ENCODE results near the gene MINDY1. TPM values are rescaled to one million over a fixed set of nuclear protein-coding genes. Genes with fewer than 3 reads are reported as not detected.

Gene MINDY1
- polyA plus RNA-seq, 3 donors, result 11.5 to 25.0 (median 13.2) TPM

DNA sequence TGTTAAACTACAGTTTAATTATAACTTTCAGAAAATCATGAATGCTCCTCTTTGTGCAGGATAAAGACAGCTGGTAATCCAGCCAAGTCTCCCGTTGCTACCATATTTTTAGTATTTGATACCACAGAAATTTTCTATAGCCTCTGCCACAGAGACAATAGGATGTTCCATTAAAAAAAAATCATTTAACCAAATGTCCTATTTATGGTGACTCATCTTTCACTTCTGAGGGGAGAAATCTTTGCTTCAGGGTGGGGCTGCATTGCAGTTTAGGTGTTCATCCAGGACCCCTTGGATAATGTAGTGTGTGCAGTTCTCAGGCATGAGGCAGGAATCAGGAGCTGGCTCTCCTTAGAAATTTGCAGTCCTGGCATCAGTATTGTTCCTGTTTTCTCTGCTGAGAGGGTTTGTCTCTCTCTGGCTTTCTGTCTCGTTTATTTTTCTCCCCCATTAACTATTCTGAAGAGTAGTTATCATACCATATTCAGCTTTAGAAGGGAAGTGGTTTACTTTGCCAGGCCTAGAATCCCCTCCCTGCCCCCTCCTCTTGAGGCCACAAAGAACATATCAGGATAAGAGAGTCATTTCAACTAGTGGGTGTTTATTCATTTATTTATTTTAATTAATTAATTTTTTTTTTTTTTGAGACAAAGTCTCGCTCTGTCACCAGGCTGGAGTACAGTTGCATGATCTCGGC is 4.6 kb upstream of the MINDY1 start:
- 20% methylated on average over 1 of the region's 4 CpGs for WGBS (ENCODE audit: insufficient coverage)
- H3K4me1 ChIP-seq (ENCODE audit: control insufficient read depth in 1 of 2, insufficient read depth in 2 of 2, low read length in 2 of 2), result peaks cover 24 to 29% of the 10 kb centered on the region in 2 donors
- no peak for DNase-seq
- no peak overlapping the region for H3K9ac ChIP-seq (ENCODE audit: insufficient read depth, low read length, poor library complexity, severe bottlenecking)
- H4K20me1 ChIP-seq (ENCODE audit: insufficient read depth, low read length), result no peaks in the 10 kb centered on the region
- H3K4me3 ChIP-seq (replicated peaks in 1 of 3; ENCODE audit: low read depth in 2 of 3, low read length in 3 of 3), result no peak overlapping the region
- peaks cover 35% of the 10 kb centered on the region for H3K4me1 Mint-ChIP-seq
- no peak overlapping the region for H3K27ac ChIP-seq (ENCODE audit: low read depth in 1 of 2, low read length in 2 of 2)
- no peak overlapping the region for H2AFZ ChIP-seq (ENCODE audit: insufficient read depth, low read depth, low read length, poor library complexity, severe bottlenecking)
- no peaks in the 10 kb centered on the region for H3K27me3 ChIP-seq (ENCODE audit: control insufficient read depth in 2 of 2, insufficient read depth in 2 of 2, low read length in 2 of 2)
- no peaks in the 10 kb centered on the region for H3K9me3 Mint-ChIP-seq
- H3K36me3 Mint-ChIP-seq, result peaks cover 4 to 15% of the 10 kb centered on the region in 2 donors
- peaks cover 0 to 9% (median 0%) of the 10 kb centered on the region in 3 donors for H3K27me3 Mint-ChIP-seq (ENCODE audit: low read depth in 3 of 3)
- peaks cover 0 to 9% of the 10 kb centered on the region in 2 donors for H3K36me3 ChIP-seq (replicated peaks in 1 of 2; ENCODE audit: control insufficient read depth in 1 of 2, insufficient read depth in 2 of 2, low read length in 2 of 2)
- H3K4me3 Mint-ChIP-seq, result no peak overlapping the region
- intact Hi-C loops (cut with micrococcal nuclease), result loop anchor here in 1 of 2 donors (5.0 kb wide), 1 partner anchor 36 kb away; the partner anchor contains the start of gene C1orf56
- H3K9me3 ChIP-seq (replicated peaks in 1 of 2; ENCODE audit: control insufficient read depth in 1 of 2, insufficient read depth in 1 of 2, low read length in 2 of 2), result no peaks in the 10 kb centered on the region
- H3K79me2 ChIP-seq (ENCODE audit: insufficient read depth, low read length), result peaks cover 32% of the 10 kb centered on the region
- H3K27ac Mint-ChIP-seq, result peak overlapping the region in 1 of 7 donors; percentile 60
- TF ChIP-seq, protein P1, sequence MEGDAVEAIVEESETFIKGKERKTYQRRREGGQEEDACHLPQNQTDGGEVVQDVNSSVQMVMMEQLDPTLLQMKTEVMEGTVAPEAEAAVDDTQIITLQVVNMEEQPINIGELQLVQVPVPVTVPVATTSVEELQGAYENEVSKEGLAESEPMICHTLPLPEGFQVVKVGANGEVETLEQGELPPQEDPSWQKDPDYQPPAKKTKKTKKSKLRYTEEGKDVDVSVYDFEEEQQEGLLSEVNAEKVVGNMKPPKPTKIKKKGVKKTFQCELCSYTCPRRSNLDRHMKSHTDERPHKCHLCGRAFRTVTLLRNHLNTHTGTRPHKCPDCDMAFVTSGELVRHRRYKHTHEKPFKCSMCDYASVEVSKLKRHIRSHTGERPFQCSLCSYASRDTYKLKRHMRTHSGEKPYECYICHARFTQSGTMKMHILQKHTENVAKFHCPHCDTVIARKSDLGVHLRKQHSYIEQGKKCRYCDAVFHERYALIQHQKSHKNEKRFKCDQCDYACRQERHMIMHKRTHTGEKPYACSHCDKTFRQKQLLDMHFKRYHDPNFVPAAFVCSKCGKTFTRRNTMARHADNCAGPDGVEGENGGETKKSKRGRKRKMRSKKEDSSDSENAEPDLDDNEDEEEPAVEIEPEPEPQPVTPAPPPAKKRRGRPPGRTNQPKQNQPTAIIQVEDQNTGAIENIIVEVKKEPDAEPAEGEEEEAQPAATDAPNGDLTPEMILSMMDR (IDR thresholded peaks at IDR 0.05), result no peak
- no peak overlapping the region for H3K4me2 ChIP-seq (replicated peaks; ENCODE audit: extremely low read depth, low read length, poor library complexity, severe bottlenecking)

DNA sequence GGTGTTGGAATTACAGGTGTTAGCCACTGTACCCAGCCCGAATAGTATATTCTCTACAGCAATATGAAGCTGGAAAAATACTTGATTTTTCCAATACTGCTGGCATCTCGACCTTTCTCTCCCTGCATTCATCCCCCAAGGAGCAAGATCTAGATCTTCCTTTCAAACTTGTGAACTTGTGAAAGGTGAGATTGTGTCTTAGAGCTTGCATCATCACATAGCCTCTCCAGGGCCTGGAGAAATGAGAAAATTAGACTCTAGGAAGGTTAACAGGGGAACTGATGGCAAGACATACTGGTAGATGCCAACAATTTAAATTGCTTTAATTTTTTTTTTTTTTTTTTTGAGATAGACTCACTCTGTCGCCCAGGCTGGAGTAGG is 3.6 kb upstream of the MINDY1 start:
- no peak overlapping the region for H3K27ac Mint-ChIP-seq

More for the DNA sequence above, 3.6 kb upstream of the MINDY1 start:
- peaks cover 41% of the 10 kb centered on the region for H3K79me2 ChIP-seq (ENCODE audit: insufficient read depth, low read length)
- H3K4me3 ChIP-seq (replicated peaks in 1 of 3; ENCODE audit: low read depth in 2 of 3, low read length in 3 of 3), result no peak overlapping the region
- H4K20me1 ChIP-seq (ENCODE audit: insufficient read depth, low read length), result no peaks in the 10 kb centered on the region
- H3K27me3 ChIP-seq (ENCODE audit: control insufficient read depth in 2 of 2, insufficient read depth in 2 of 2, low read length in 2 of 2), result no peaks in the 10 kb centered on the region
- peaks cover 44% of the 10 kb centered on the region for H3K4me1 Mint-ChIP-seq
- TF ChIP-seq, protein P1 (IDR thresholded peaks at IDR 0.05), result no peak
- no peaks in the 10 kb centered on the region for H3K9me3 Mint-ChIP-seq
- peaks cover 0 to 9% of the 10 kb centered on the region in 2 donors for H3K36me3 ChIP-seq (replicated peaks in 1 of 2; ENCODE audit: control insufficient read depth in 1 of 2, insufficient read depth in 2 of 2, low read length in 2 of 2)
- no peak overlapping the region for H3K4me3 Mint-ChIP-seq
- H3K4me2 ChIP-seq (replicated peaks; ENCODE audit: extremely low read depth, low read length, poor library complexity, severe bottlenecking), result no peak overlapping the region
- peaks cover 32 to 39% of the 10 kb centered on the region in 2 donors for H3K4me1 ChIP-seq (ENCODE audit: control insufficient read depth in 1 of 2, insufficient read depth in 2 of 2, low read length in 2 of 2)
- no peak overlapping the region for H2AFZ ChIP-seq (ENCODE audit: insufficient read depth, low read depth, low read length, poor library complexity, severe bottlenecking)
- no peaks in the 10 kb centered on the region for H3K9me3 ChIP-seq (replicated peaks in 1 of 2; ENCODE audit: control insufficient read depth in 1 of 2, insufficient read depth in 1 of 2, low read length in 2 of 2)
- intact Hi-C loops (cut with micrococcal nuclease), result loop anchor here in 1 of 2 donors (5.0 kb wide), 1 partner anchor 37 kb away; the partner anchor contains the start of gene C1orf56
- H3K27me3 Mint-ChIP-seq (ENCODE audit: low read depth in 3 of 3), result peaks cover 0 to 10% (median 0%) of the 10 kb centered on the region in 3 donors
- peaks cover 4 to 13% of the 10 kb centered on the region in 2 donors for H3K36me3 Mint-ChIP-seq
- no CpG with 5 or more reads among the region's 3 CpGs for WGBS (ENCODE audit: insufficient coverage)
- no peak for DNase-seq
- H3K27ac ChIP-seq (ENCODE audit: low read depth in 1 of 2, low read length in 2 of 2), result no peak overlapping the region
- no peak overlapping the region for H3K9ac ChIP-seq (ENCODE audit: insufficient read depth, low read length, poor library complexity, severe bottlenecking)
